ENCODE results near the gene HSPBP1. TPM values are rescaled to one million over a fixed set of nuclear protein-coding genes. Genes with fewer than 3 reads are reported as not detected.

The HSPBP1 gene
- total RNA-seq, 1 donor from 2014 or later: 15.0 TPM

- peaks cover 18% of the 10 kb centered on the region for H3K4me1 Mint-ChIP-seq
- H3K4me1 ChIP-seq: peaks cover 17% of the 10 kb centered on the region
- H4K20me1 ChIP-seq (ENCODE audit: low read depth): peaks cover 10% of the 10 kb centered on the region
- H3K9ac ChIP-seq: no peak overlapping the region
- H3K27ac Mint-ChIP-seq: no peak overlapping the region
- no peak overlapping the region for H3K4me2 ChIP-seq
- H3K27me3 Mint-ChIP-seq (ENCODE audit: insufficient read depth, low read depth): no peaks in the 10 kb centered on the region
- no peak overlapping the region for H3K4me3 Mint-ChIP-seq
- no peak overlapping the region for H3K27ac ChIP-seq
- H3K27me3 ChIP-seq: no peaks in the 10 kb centered on the region
- peaks cover 19% of the 10 kb centered on the region for H3F3A ChIP-seq (ENCODE audit: low read depth)
- H3K9me3 ChIP-seq (ENCODE audit: low read depth): no peaks in the 10 kb centered on the region
- no peak overlapping the region for H3K4me3 ChIP-seq
- no peaks in the 10 kb centered on the region for H3K9me3 Mint-ChIP-seq
- no peaks in the 10 kb centered on the region for H3K79me2 ChIP-seq (ENCODE audit: low read depth)
- TF ChIP-seq EZH2phosphoT487 (IDR thresholded peaks at IDR 0.05): no peak
- no peak for TF ChIP-seq EZH2 (IDR thresholded peaks at IDR 0.05)
- TF ChIP-seq CTCF (IDR thresholded peaks at IDR 0.05): no peak
- H3K36me3 ChIP-seq: no peaks in the 10 kb centered on the region
- no peak for DNase-seq (ENCODE audit: low spot score)
- H2AFZ ChIP-seq (replicated peaks): no peak overlapping the region
- peaks cover 24% of the 10 kb centered on the region for H3K36me3 Mint-ChIP-seq
Observed at GRCh38 chr19:55297267-55297666, 17.4 kb upstream of the HSPBP1 start.

DNA sequence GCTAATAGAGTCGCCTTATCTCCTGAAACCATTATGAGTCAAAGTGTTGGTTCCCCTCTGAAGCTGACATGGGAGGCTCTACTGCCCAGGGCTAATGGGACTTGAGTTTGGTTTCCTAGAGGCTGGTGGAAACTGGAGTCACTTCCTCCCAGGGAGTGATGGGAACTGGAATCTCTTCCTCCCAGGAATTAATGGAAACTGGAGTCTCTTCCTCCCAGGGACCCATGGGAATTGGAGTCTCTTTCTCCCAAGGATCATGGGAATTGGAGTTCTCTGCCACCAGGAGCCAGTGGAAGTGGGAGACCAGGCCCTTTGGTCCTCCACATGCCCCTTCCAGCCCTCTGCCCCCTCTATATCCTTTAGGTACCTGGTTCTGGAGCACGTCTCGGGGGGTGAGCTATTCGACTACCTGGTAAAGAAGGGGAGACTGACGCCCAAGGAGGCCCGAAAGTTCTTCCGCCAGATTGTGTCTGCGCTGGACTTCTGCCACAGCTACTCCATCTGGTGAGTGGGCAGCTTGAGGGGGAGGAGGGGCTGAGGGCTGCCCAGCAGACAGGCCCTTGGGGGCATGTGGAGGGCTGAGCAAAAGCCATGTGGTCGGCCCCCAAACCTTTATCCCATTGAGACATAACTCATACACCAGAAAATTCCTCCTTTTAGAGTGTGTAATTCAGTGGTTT lies 9.3 kb upstream of the HSPBP1 start:
- Histone ChIP-seq H3K27ac (no peak overlapping the region), H3K9me3 (ENCODE audit: low read depth) (no peaks in the 10 kb centered on the region), H3K4me1 (peaks cover 8% of the 10 kb centered on the region), H3K4me2 (no peak overlapping the region), H4K20me1 (ENCODE audit: low read depth) (peaks cover 5% of the 10 kb centered on the region), H3K36me3 (no peaks in the 10 kb centered on the region), H3K79me2 (ENCODE audit: low read depth) (peaks cover 16% of the 10 kb centered on the region), H3K4me3 (no peak overlapping the region), H2AFZ (replicated peaks) (no peak overlapping the region), H3K27me3 (no peaks in the 10 kb centered on the region), H3F3A (ENCODE audit: low read depth) (peaks cover 17% of the 10 kb centered on the region), H3K9ac (no peak overlapping the region)
- Mint-ChIP-seq H3K36me3 (peaks cover 14% of the 10 kb centered on the region), H3K4me3 (no peak overlapping the region), H3K4me1 (peaks cover 8% of the 10 kb centered on the region), H3K27ac (no peak overlapping the region), H3K9me3 (no peaks in the 10 kb centered on the region), H3K27me3 (ENCODE audit: insufficient read depth, low read depth) (peaks cover 3% of the 10 kb centered on the region)
- no peak for TF ChIP-seq CTCF (IDR thresholded peaks at IDR 0.05)
- no peak for TF ChIP-seq EZH2 (IDR thresholded peaks at IDR 0.05)
- no peak for TF ChIP-seq EZH2phosphoT487 (IDR thresholded peaks at IDR 0.05)
- DNase-seq (ENCODE audit: low spot score): no peak

DNA sequence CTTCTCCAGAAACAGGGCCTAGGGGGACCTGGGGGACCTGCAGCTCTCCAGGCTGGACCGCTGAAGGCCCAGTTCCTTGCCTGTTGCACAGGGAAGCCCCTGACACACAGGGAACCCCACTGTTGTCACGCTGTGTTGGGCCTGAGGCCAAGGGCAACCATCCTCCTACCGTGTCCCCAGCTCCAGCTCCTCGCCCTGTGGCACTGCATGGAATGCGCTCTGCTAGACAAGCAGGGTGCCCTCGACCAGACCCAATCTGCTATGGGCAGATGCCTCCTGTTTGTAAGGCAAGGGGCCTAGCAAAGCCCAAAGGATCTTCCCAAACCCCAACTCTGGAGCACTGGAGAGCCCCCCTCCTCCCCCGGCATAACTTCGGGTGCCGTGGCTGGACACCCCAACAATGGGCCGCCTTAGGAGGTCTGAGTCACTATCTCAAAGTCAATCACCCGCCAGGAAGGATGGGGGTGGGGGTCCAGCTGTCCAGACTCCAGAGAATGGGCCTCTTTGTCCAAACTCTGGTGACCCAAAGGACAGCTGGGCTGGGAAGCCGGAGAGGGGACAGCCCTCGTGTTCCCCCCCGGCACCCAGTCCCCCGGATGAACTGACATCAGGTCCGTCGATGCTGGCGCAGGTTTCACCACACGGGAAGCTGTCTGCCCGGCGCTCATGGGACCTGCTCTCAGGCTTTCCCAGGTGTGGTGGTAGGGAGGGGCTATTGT lies 7.6 kb upstream of the HSPBP1 start:
- Mint-ChIP-seq H3K27me3 (ENCODE audit: insufficient read depth, low read depth) (peaks cover 5% of the 10 kb centered on the region), H3K4me3 (peak overlapping the region; percentile 27), H3K9me3 (no peaks in the 10 kb centered on the region), H3K27ac (no peak overlapping the region), H3K4me1 (peaks cover 15% of the 10 kb centered on the region), H3K36me3 (peaks cover 12% of the 10 kb centered on the region)
- DNase-seq (ENCODE audit: low spot score): no peak
- Histone ChIP-seq H3K79me2 (ENCODE audit: low read depth) (peaks cover 19% of the 10 kb centered on the region), H3K4me1 (peaks cover 8% of the 10 kb centered on the region), H3K9me3 (ENCODE audit: low read depth) (no peaks in the 10 kb centered on the region), H3K4me3 (no peak overlapping the region), H3K9ac (no peak overlapping the region), H3F3A (ENCODE audit: low read depth) (peaks cover 22% of the 10 kb centered on the region), H3K27me3 (no peaks in the 10 kb centered on the region), H3K36me3 (no peaks in the 10 kb centered on the region), H3K27ac (no peak overlapping the region), H3K4me2 (no peak overlapping the region), H4K20me1 (ENCODE audit: low read depth) (peaks cover 5% of the 10 kb centered on the region), H2AFZ (replicated peaks) (no peak overlapping the region)
- TF ChIP-seq EZH2 (IDR thresholded peaks at IDR 0.05) (no peak), CTCF (IDR thresholded peaks at IDR 0.05) (no peak), EZH2phosphoT487 (IDR thresholded peaks at IDR 0.05) (no peak)

Data from neural progenitor cell (in vitro differentiated cells).